Uterus (tissue), 4 donors: ENCODE measurements around the gene HSPA4L. TPM values are rescaled to one million over a fixed set of nuclear protein-coding genes. Genes with fewer than 3 reads are reported as not detected.

Source experiments
- DNase-seq, 2 donors: peaks; one replicate each; pipeline ENCODE4 v3.0.0-alpha.2; 2019 to 2020
- H3K27ac ChIP-seq, 2 donors: fragments of 200-600 bp; sonication (generic); 1 replicate in 1 of 2; 2 replicates in 1 of 2; pipeline ENCODE4 v1.5.1; 2016 to 2018
- H3K27me3 ChIP-seq, 2 donors: fragments of 200-600 bp; sonication (generic); one replicate each; pipeline ENCODE4 v1.5.1; 2018 to 2019; ENCODE audit warnings: control low read depth in 1 of 2
- H3K36me3 ChIP-seq, 2 donors: fragments of 200-600 bp; sonication (generic); one replicate each; pipeline ENCODE4 v1.5.1; 2019; ENCODE audit warnings: control low read depth in 1 of 2
- H3K4me1 ChIP-seq, 2 donors: fragments of 200-600 bp; sonication (generic); one replicate each; pipeline ENCODE4 v1.5.1; 2018 to 2019; ENCODE audit warnings: control low read depth in 1 of 2
- H3K4me3 ChIP-seq, 2 donors: fragments of 200-600 bp; sonication (generic); 1 replicate in 1 of 2; 2 replicates in 1 of 2; pipeline ENCODE4 v1.5.1; 2018 to 2019; ENCODE audit warnings: mild to moderate bottlenecking in 1 of 2
- H3K9me3 ChIP-seq, 2 donors: fragments of 200-600 bp; sonication (generic); one replicate each; pipeline ENCODE4 v1.5.1; 2019; ENCODE audit warnings: control low read depth in 1 of 2
- CTCF ChIP-seq, 4 experiments: fragments of 200-600 bp in 2 of 4; fragments of 450-650 bp in 2 of 4; sonication (generic) in 2 of 4; IDR thresholded peaks; one replicate each; pipeline ENCODE4 v1.5.1; 2016 to 2019; ENCODE audit warnings: antibody characterized with exemption in 4 of 4, mild to moderate bottlenecking in 2 of 4, moderate library complexity in 1 of 4
- POLR2A ChIP-seq, 2 donors: fragments of 450-650 bp; IDR thresholded peaks; one replicate each; pipeline ENCODE4 v1.6.1; 2016; ENCODE audit warnings: antibody characterized with exemption in 2 of 2, mild to moderate bottlenecking in 1 of 2, moderate library complexity in 1 of 2
- intact Hi-C: fragments of 100-400 bp; cut with DNase I; formaldehyde crosslinking; loops from one replicate; pipeline ENCODE4 v1.15.1; 2023; ENCODE audit warnings: low total_unique reads
- total RNA-seq, 4 donors: library from RNA; depleted of rRNA in 3 of 4; stranded (reverse); fragments of >200 nt in 3 of 4; gene quantifications; one replicate each; pipeline versions ENCODE4 v1.1.0 to v1.2.4, GENCODE V29; 2014 to 2023
- donor health status: DM: yes; HTN: yes; CAD: no.

Gene HSPA4L
- total RNA-seq, 4 donors from 2014 or later: 0.26 to 7.2 (median 2.8) TPM

- intact Hi-C loops: no loop called here
Measured at GRCh38 chr4:127747883-127748282, 34.2 kb upstream of the HSPA4L start.

GRCh38 chr4:127748957-127749356 lies 33.2 kb upstream of the HSPA4L start:
- no peaks in the 10 kb centered on the region for H3K36me3 ChIP-seq
- intact Hi-C loops: no loop called here
- TF ChIP-seq CTCF (IDR thresholded peaks at IDR 0.05) (no peak), POLR2A (IDR thresholded peaks at IDR 0.05) (no peak)
- H3K4me1 ChIP-seq: no peaks in the 10 kb centered on the region
- DNase-seq: no peak
- H3K4me3 ChIP-seq: no peak overlapping the region
- H3K9me3 ChIP-seq: no peaks in the 10 kb centered on the region
- H3K27me3 ChIP-seq: no peaks in the 10 kb centered on the region
- H3K27ac ChIP-seq: no peak overlapping the region

More at GRCh38 chr4:127747883-127748282, 34.2 kb upstream of the HSPA4L start:
- Histone ChIP-seq H3K9me3 (no peaks in the 10 kb centered on the region), H3K27me3 (no peaks in the 10 kb centered on the region), H3K27ac (no peak overlapping the region), H3K36me3 (no peaks in the 10 kb centered on the region), H3K4me3 (no peak overlapping the region), H3K4me1 (no peaks in the 10 kb centered on the region)
- no peak for DNase-seq
- TF ChIP-seq POLR2A (IDR thresholded peaks at IDR 0.05) (no peak), CTCF (IDR thresholded peaks at IDR 0.05) (no peak)

- H3K36me3 ChIP-seq: no peaks in the 10 kb centered on the region
- TF ChIP-seq CTCF (IDR thresholded peaks at IDR 0.05) (no peak), POLR2A (IDR thresholded peaks at IDR 0.05) (no peak)
- DNase-seq: no peak
- no peaks in the 10 kb centered on the region for H3K9me3 ChIP-seq
- no peak overlapping the region for H3K4me3 ChIP-seq
- intact Hi-C loops: no loop called here
- H3K27me3 ChIP-seq: no peaks in the 10 kb centered on the region
- no peak overlapping the region for H3K27ac ChIP-seq
- no peaks in the 10 kb centered on the region for H3K4me1 ChIP-seq
Measured at GRCh38 chr4:127756906-127757305, 25.2 kb upstream of the HSPA4L start.

- H3K9me3 ChIP-seq: no peaks in the 10 kb centered on the region
- no peaks in the 10 kb centered on the region for H3K36me3 ChIP-seq
- intact Hi-C loops: no loop called here
- TF ChIP-seq CTCF (IDR thresholded peaks at IDR 0.05) (no peak), POLR2A (IDR thresholded peaks at IDR 0.05) (no peak)
- DNase-seq: no peak
- no peak overlapping the region for H3K4me3 ChIP-seq
- no peak overlapping the region for H3K27ac ChIP-seq
- no peaks in the 10 kb centered on the region for H3K27me3 ChIP-seq
- no peaks in the 10 kb centered on the region for H3K4me1 ChIP-seq
Measured at GRCh38 chr4:127759228-127759820, 22.8 kb upstream of the HSPA4L start.

GRCh38 chr4:127759893-127760292 lies 22.2 kb upstream of the HSPA4L start:
- H3K9me3 ChIP-seq: no peaks in the 10 kb centered on the region
- no peaks in the 10 kb centered on the region for H3K4me1 ChIP-seq
- TF ChIP-seq POLR2A (IDR thresholded peaks at IDR 0.05) (no peak), CTCF (IDR thresholded peaks at IDR 0.05) (no peak)
- H3K27ac ChIP-seq: no peak overlapping the region
- intact Hi-C loops: no loop called here
- no peaks in the 10 kb centered on the region for H3K36me3 ChIP-seq
- H3K4me3 ChIP-seq: no peak overlapping the region
- no peaks in the 10 kb centered on the region for H3K27me3 ChIP-seq
- no peak for DNase-seq
